Sigmoid colon (tissue), 4 donors: ENCODE results near the gene BMERB1.

Experiments
- EP300 ChIP-seq, 4 donors: sonication (generic); formaldehyde crosslinking; IDR thresholded peaks; one replicate each; pipeline ENCODE4 v1.6.1; 2017; ENCODE audit warnings: antibody characterized with exemption in 4 of 4
- POLR2AphosphoS5 ChIP-seq, 4 donors: sonication (generic); formaldehyde crosslinking; IDR thresholded peaks; one replicate each; pipeline ENCODE4 v1.6.1; 2017; ENCODE audit warnings: antibody characterized with exemption in 4 of 4
- TF ChIP-seq, protein P1 (sequence below), 4 experiments: fragments of 450-650 bp in 3 of 4; fragments of 200-600 bp in 1 of 4; IDR thresholded peaks; one replicate each; pipeline ENCODE4 v1.5.1; 2016 to 2019; ENCODE audit warnings: antibody characterized with exemption in 4 of 4, mild to moderate bottlenecking in 3 of 4, moderate library complexity in 2 of 4

DNA sequence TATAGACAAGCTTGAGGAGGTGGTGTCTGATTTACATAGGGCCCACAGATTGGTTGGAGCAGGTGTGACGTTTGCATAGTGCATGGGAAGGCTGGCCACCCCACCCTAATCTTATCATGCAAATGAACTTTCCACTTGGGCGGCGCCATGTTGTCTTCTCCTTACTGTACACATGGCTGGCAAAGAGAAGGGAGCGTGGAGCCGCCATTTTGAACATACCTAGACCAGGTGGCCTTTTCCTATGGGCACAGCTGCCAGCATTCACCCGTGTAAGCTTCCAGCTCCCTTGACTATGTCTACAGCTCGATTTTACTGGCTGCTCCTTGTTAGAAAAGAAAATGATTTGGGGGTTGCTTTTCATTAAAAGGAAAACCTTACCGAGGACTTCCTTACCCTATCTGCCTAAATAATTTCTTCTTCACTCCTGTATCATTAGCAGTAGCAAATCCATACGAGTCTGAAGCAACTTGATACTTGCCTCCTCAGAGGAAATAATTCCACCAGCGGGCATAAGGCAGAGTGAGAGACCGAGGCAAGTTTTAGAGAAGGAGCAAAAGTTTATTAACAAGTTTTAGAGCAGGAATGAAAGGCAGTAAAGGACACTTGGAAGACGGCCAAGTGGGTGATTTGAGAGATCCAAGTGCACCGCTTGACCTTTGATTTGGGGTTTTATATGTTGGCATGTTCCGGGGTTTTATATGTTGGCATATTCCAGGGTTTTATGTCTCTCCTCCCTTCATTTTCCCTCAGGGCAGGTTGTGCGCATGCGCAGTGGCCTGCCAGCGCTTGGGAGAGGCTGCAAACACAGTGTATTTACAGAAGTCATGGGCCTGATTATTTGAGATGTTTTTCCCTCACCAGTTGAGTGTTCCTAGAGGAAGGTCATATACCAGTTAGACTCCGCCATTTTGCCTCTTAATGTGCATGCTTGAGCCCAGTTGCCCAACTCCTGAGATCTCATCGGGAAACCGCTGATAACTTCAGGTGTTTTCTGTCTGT lies 142.9 kb downstream of the BMERB1 start:
- TF ChIP-seq, protein P1, sequence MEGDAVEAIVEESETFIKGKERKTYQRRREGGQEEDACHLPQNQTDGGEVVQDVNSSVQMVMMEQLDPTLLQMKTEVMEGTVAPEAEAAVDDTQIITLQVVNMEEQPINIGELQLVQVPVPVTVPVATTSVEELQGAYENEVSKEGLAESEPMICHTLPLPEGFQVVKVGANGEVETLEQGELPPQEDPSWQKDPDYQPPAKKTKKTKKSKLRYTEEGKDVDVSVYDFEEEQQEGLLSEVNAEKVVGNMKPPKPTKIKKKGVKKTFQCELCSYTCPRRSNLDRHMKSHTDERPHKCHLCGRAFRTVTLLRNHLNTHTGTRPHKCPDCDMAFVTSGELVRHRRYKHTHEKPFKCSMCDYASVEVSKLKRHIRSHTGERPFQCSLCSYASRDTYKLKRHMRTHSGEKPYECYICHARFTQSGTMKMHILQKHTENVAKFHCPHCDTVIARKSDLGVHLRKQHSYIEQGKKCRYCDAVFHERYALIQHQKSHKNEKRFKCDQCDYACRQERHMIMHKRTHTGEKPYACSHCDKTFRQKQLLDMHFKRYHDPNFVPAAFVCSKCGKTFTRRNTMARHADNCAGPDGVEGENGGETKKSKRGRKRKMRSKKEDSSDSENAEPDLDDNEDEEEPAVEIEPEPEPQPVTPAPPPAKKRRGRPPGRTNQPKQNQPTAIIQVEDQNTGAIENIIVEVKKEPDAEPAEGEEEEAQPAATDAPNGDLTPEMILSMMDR (IDR thresholded peaks at IDR 0.05): no peak
- no peak for TF ChIP-seq POLR2AphosphoS5 (IDR thresholded peaks at IDR 0.05)
- no peak for TF ChIP-seq EP300 (IDR thresholded peaks at IDR 0.05)
